Panc1 (cell line): ENCODE measurements around the gene PLCZ1.

Experiments
- CTCF ChIP-seq: fragments of 450-650 bp; IDR thresholded peaks from 2 replicates; pipeline ENCODE4 v1.5.1; 2017; ENCODE audit warnings: mild to moderate bottlenecking
- POLR2AphosphoS5 ChIP-seq: IDR thresholded peaks from 2 replicates; pipeline ENCODE4 v1.6.1; 2012; ENCODE audit warnings: mild to moderate bottlenecking, low read depth, low read length, moderate library complexity

GRCh38 chr12:18755341-18755740, 17.5 kb upstream of the PLCZ1 start:
- TF ChIP-seq POLR2AphosphoS5 (no peak), CTCF (no peak)
